ENCODE results near the gene MAGEB4.

Gene MAGEB4

DNA sequence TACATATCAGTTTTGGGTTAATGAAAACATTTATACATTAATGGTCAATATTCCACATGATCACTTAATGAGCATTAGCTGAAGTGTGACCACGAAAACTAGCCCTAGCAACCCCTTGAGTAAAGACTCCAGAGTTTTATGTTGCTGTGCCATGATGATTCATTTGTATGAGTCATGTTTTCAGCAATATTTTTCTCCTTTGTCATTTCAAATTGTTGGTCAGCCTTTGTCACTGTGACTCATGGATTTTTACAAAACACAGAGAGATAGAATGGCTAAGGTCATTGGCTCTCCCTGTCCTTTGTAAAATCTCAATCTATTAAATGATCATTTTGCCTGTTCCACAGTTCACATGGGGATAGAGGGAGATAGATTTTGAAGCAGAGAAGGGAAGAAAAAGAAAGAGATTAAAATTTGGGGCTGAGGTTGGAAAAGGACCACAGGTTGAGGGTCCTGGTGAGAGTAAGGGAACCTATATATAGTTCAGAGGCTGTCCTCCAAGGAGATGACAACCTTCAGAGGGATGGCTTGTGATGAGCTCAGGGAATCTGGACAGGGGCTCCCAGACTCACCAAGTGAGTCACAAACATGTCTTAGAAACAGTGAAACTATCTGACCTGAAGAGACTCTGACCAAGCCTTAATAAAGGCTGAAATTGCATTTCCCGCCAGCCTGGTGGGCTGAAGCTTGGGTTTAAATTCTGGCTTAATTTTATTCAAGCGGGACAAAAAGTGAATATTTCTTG is 41.8 kb downstream of the MAGEB4 start:
- peak; percentile 47 to 50 for DNase-seq (ENCODE audit: low read depth in 2 of 2)
